GM20431 (cell line): ENCODE measurements around the gene NFIB.

ENCODE experiments used
- in situ Hi-C: fragments of 300-500 bp; cut with MseI, MboI; formaldehyde crosslinking; loops from one replicate; pipeline ENCODE4 v1.15.0; 2020; ENCODE audit warnings: low sequenced_read_pairs; ENCODE audit not compliant: unreplicated experiment

NFIB gene

DNA sequence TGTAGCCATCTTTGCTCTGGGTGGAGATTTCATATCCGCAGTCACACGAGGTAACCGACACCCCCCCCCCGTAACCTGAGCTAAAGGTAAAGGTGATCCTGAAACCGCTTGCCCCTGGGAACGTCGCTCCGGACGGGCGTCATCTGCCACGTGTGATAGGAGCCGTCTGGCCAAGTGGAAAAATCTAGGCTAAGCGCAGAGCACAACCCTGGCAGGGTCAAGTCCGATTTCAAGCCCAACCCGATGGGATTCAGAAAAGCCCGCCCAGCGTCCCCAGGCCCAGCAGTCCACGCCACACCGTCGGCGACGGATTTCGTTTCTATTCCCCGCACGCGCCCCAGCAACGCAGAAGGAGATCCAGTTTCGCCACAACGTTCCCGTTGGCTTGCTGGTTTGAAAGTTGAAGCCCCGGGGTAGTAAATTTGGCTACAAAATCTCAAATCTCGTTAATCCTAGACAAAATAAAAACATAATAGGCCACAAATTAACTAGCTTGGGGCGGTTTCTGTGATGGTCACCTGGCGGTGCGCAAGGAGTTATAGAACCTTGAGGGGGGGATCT, 32.4 kb upstream of the NFIB start:
- in situ Hi-C loops = no loop called here

GRCh38 chr9:14345354-14346230, 31.7 kb upstream of the NFIB start:
- in situ Hi-C loops = no loop called here

- in situ Hi-C loops = no loop called here
Measured at GRCh38 chr9:14344941-14345353, 31.0 kb upstream of the NFIB start.

- in situ Hi-C loops = no loop called here
Measured at GRCh38 chr9:14344053-14344524, 30.1 kb upstream of the NFIB start.

DNA sequence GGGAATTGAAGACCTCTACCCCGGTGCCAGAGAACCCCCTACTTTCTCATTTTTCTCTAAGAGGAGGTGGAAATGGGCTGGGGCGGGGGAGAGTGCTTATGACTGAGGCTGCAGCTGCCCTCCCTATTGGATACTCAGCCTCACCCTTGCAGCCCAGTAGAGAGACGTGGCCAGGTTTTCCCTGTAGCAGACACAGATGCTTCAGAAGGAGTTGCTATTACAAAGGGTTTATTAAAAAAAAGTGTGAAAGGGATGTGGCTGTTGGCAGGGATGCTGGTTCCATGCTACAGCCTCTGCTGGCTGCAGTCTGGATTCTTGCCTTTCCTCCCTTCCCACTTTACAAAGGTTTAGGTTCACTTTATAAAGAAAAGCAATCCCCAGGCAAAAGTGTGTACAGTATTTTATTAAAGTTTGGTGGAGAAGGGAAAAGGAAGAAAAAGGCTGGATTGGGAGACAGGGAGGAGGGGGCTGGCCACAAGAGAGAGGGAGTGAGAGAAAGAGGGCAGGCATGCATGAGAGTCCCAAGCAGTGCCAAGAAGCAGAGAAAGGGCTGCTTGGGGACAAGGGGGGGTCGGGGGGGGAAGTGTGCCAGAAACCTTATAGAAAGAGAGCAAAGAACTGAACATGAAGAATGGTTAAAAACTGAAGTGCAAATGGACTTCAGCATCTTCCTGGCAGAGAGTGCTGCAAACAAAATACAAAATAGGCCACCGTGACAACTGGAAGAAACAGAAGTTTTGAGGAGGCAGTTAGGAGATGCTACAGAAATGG, 29.5 kb upstream of the NFIB start:
- in situ Hi-C loops = no loop called here

DNA sequence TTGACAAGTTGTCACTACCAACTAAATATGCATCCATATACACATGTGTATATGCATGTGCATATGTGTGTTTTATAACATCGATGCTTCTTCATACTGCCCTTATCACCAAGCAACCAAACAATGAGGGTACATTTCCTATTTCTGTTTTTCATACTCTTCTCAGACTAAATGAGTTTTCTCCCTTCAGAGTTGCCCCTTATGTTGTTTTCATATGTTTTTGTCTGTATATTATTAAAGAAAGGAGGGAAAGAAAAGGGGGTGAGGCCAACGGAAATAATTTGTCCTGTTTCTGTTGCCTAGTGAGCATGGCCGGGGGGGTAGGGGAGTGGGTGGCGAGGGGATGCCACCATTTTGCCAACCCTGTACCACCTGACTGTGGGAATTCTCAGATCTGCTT, 28.8 kb upstream of the NFIB start:
- in situ Hi-C loops = no loop called here

DNA sequence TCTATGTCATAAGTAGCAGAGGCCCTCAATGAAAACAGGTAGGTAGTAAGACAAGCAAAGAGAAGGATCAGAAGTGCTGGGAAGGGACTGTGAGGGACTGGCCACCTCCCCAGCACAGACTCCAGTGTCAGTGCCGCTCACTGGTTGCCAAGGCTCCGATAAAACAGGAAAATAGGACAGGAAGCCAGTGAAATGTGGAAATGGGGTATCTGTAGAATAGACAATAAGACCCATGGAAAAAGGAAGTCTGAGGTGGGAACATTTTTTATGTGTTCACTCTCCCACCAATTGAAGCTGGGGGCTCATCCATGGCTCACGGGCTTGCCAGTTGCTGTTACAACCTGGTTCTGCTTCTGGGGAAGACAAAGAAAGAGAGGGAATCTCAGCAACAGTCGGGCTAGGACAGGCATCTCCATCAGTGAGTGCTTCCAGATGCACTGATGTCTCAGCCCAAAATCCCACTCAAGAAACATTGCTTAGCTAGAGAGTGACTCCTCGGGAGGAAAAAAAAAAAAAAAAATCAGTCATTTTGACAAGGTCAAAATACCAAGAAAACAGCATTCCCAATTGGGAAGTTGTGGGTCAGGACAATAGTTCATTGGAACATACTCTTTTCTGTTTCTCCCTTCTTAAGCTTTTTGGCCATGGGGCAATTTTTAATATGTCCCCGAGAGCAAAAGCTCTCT, 27.6 kb upstream of the NFIB start:
- in situ Hi-C loops = no loop called here

GRCh38 chr9:14340994-14341393, 27.1 kb upstream of the NFIB start:
- in situ Hi-C loops = no loop called here

DNA sequence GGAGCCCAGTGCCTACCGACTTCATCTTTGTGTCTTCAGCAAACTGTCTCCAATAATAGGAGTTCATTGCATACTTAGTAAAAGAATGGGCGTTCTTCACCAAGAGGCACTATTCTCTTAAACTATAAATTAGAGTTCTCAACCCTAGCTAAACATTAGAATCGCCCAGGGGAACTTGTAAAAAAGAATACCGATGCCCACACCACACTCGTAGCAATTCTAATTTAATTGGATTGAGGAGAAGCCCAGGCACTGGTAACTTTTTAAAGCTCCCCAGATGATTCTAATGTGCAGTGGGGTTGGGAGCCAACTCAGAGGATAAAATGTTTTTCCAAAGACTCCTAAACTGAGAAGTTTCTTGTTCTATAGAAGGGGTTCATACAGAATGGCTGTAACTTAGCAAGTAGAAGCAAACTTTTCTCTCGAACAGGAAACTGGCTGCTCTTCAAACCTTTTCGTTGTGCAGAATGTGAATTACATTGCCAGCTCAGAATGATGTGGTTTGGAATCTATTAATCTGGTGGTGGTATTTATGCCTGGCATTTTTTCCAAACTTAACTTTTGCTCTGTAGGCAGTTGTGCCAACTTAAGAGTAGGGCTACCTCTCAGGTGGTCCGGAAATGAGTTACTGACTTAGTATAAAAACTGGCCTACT, 26.4 kb upstream of the NFIB start:
- in situ Hi-C loops = no loop called here

DNA sequence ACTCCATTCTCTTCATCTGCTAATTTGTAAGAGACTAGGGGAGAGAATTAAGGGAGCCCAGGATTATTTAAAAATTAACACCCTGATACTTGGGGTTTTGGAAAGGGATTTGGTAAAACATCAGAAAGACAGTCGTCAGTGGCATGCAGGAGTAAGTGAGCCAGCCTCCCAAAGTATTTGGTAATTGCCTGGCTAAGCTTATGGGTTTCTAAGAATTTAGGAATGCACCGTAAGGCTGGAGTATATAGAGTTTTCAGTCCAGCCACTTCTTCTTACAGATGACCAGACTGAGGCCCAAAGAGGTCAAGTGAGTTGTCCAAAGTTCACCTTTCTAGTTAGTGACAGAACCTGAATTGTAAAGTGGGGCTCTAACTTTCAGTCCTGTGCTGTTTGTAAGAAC, 25.8 kb upstream of the NFIB start:
- in situ Hi-C loops = no loop called here

DNA sequence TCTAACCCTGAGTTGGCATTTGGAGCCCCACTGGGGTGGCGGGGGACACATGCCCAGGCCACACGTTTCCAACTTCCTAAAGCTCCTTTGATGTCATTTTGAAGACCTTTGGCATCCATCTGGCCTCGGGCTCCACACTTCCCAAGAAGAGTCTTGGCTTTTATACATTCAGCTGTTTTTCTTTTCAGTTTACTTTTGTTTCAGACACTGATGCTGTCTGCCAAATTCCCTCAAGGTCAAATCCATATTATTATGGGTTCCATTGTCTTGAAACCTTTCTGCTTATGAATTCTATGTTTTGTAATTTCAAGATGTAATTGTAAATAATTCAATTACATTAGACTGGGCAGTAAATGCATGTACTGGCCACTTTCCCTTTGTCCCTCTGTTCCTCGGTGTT, 23.7 kb upstream of the NFIB start:
- in situ Hi-C loops = no loop called here

GRCh38 chr9:14336244-14336643, 22.3 kb upstream of the NFIB start:
- in situ Hi-C loops = no loop called here

DNA sequence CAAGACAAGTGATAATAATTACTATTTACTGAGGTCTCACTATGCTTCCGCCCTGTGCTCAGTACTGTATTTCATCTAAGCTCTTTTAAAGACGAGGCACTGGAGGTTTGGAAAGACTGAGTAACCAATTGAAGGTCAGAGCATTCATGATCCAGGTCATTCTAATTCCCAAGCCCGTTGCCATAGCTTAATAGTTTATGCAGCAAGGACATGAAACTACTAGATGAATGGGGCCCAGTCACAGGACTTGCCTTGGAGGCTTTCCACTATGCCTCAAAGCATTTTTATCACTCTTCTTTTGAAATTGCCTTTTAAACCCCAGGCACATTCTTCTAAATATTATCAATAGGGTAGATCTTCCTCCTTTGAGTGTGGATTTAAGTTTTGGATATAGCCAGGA, 17.2 kb upstream of the NFIB start:
- in situ Hi-C loops = no loop called here

GRCh38 chr9:14327036-14327435, 13.1 kb upstream of the NFIB start:
- in situ Hi-C loops = no loop called here

GRCh38 chr9:14326264-14326826, 12.4 kb upstream of the NFIB start:
- in situ Hi-C loops = no loop called here

DNA sequence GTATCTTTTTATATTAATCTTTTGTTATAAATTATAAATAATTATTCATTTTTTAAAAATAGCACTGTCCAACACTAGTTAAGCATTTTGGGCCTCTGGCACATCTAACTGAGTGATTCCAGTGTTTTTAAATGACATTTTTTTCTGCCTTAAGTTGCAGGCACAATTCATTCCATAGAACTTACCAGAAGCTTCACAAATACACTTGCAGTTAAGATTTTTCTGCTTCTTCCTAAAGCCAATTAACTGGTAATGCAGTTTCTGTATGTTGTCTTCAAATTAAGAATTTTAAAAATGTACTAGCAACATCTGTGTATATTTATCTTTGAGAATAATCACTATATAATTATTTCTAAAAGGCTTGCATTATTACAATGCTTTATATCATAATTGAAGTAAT, 11.2 kb upstream of the NFIB start:
- in situ Hi-C loops = no loop called here

DNA sequence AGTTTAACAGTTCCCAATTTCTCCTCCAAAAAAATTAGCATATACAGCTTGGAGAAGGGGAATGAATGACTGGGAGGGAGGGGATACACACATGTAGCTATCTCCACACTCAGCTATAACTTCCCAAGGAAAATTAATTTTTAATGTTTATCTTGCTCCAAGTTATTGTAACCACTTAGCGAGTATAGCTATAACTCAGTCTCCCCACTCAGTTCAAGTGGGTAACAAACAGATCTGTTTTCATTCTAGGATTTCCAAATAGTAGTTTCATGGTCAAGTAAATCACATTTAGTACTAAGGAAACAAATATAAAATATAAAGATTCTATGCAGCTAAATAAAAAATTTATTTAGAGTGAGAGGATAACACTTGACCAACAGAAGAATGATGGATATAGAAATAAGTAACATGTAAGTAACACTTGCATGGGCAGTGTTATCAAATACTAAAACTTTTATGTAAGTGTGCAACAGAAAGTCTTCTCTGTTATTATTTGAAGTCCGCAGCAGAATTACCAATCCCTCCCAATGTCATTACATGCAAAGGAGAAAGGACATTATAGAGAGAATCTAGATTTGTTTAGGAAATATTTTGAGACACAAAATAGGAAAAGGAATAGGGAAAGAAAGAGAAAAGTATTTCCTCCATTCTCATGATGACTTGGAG, 10.2 kb upstream of the NFIB start:
- in situ Hi-C loops = no loop called here

DNA sequence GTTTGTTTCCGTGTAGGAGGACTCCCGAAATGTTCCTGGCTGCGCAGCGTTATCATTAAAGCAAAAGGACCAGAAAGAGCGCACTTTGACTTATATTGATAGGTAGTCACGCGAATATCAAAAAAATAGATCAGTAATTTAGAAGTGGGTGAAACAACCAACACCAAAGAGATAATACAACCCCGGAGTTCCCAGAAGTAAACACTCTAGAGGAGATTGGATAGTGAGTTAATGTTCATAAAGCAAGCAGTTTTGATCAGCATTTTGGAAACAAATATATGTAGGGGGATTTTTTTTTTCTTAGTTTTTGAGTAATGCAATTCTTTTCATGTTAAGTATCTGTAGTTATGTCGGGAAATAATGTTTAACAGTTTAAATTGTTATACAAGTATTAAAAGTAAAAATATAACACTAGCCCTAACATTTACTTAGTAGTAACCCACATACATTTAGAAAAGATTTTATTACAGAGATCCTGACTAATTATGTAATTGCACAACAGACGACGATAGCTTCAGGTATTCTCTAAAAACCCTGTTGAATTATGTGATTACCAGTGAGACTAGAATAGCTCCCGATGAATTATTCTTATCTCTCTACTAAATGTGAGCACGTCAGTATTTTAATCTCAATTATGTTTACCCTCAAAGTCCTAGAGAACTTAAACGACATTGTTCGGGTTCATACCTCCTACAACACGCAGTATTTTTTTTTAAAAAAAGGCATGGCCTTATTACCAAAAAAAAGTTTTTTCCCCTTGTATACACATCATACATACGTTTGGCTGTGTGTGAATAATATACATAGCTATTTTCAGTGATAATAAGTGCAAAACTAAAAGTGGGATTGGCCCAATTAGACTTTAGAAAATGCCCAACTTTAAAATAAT, 9.4 kb upstream of the NFIB start:
- in situ Hi-C loops = no loop called here
